ENCODE data around the gene ARRB1. TPM values are rescaled to one million over a fixed set of nuclear protein-coding genes. Genes with fewer than 3 reads are reported as not detected.

The ARRB1 gene
- total RNA-seq, 2 donors from 2014 or later: 41.7 to 128 TPM

DNA sequence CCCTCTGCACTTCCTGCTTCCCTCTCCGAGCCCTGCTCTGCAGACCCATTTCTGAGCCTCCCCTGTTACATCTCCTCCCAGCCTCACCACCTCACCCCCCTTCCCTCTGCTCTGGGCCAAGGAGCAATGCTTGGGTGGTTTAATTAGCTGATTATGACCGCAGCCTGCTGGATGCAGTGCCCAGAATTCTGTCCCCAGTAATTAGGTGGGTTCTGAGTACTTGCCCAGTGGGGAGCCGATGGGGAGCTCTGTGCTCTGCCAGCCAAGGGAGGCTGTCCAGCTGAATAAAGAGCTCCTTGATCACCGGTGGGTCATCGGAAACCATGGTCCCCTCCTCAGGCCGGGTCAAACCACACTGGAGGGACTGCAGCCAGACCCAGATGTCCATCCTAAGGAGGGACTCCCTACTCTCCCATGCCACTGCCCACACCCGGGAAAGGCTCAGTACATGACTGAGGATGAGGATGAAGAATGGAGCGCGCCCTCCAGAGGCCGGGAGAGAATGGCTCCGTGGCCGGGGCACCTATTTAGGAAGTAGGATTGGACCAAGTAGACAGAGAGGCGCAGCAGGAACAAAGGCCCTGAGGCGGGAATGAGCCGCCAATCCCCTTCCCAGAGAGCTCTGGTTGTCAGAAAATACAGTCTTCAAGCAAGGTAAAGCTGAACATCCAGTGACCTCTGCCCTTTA, 9.1 kb downstream of the ARRB1 start:
- H3K27me3 ChIP-seq (ENCODE audit: control insufficient read depth, insufficient read depth, low read length, poor library complexity, severe bottlenecking): no peaks in the 10 kb centered on the region
- peaks cover 45% of the 10 kb centered on the region for H3K36me3 ChIP-seq (ENCODE audit: control insufficient read depth, insufficient read depth, low read length)
- no peaks in the 10 kb centered on the region for H3K27me3 Mint-ChIP-seq (ENCODE audit: insufficient read depth)
- H3K9ac ChIP-seq (ENCODE audit: extremely low read depth, low read length, poor library complexity, severe bottlenecking): no peak overlapping the region
- peaks cover 24% of the 10 kb centered on the region for H3K36me3 Mint-ChIP-seq (ENCODE audit: low read depth)
- H3K4me3 ChIP-seq (ENCODE audit: low read length): no peak overlapping the region
- DNase-seq: peak; percentile 63
- H3K27ac ChIP-seq (ENCODE audit: low read depth, low read length): no peak overlapping the region
- no peaks in the 10 kb centered on the region for H3K9me3 Mint-ChIP-seq
- no peaks in the 10 kb centered on the region for H3K9me3 ChIP-seq (ENCODE audit: control insufficient read depth, low read length)
- no peak overlapping the region for H3K4me3 Mint-ChIP-seq
- peak overlapping the region; percentile 79 for H3K27ac Mint-ChIP-seq
- H3K4me1 ChIP-seq (ENCODE audit: control insufficient read depth, insufficient read depth, low read length): peaks cover 39% of the 10 kb centered on the region
- TF ChIP-seq, protein P1, sequence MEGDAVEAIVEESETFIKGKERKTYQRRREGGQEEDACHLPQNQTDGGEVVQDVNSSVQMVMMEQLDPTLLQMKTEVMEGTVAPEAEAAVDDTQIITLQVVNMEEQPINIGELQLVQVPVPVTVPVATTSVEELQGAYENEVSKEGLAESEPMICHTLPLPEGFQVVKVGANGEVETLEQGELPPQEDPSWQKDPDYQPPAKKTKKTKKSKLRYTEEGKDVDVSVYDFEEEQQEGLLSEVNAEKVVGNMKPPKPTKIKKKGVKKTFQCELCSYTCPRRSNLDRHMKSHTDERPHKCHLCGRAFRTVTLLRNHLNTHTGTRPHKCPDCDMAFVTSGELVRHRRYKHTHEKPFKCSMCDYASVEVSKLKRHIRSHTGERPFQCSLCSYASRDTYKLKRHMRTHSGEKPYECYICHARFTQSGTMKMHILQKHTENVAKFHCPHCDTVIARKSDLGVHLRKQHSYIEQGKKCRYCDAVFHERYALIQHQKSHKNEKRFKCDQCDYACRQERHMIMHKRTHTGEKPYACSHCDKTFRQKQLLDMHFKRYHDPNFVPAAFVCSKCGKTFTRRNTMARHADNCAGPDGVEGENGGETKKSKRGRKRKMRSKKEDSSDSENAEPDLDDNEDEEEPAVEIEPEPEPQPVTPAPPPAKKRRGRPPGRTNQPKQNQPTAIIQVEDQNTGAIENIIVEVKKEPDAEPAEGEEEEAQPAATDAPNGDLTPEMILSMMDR (conservative IDR thresholded peaks at IDR 0.05): peak; percentile 25
- H3K4me1 Mint-ChIP-seq: peaks cover 86% of the 10 kb centered on the region
- WGBS, 2 experiments (ENCODE audit: insufficient coverage in 1 of 2, insufficient read length in 1 of 2): 95 to 96% methylated on average over 14 to 15 of the region's 15 CpGs

DNA sequence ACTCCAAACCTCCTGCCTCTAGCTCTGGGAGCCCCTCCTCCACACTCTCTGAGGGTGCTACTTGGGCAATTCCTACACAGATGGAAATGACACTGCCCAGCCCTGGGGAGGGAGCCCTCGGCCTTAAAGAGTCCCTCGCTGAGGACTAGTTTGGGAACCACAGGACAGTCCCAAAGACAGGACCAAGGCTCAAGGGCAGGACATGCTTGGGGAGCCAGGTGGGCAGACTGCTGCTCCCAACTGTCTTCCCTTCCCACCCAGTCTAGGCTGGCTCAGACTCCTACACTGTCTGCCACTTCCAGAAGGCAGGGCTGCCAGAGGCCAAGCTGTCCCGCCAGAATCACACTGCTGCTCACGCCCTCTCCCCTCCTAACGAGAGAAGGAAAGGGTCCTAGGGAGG, 9.8 kb downstream of the ARRB1 start:
- Mint-ChIP-seq H3K27ac (peak overlapping the region; percentile 79), H3K4me1 (peaks cover 84% of the 10 kb centered on the region)
- 92% methylated on average over 2 to 5 of the region's 5 CpGs for WGBS, 2 experiments (ENCODE audit: insufficient coverage in 1 of 2, insufficient read length in 1 of 2)

DNA sequence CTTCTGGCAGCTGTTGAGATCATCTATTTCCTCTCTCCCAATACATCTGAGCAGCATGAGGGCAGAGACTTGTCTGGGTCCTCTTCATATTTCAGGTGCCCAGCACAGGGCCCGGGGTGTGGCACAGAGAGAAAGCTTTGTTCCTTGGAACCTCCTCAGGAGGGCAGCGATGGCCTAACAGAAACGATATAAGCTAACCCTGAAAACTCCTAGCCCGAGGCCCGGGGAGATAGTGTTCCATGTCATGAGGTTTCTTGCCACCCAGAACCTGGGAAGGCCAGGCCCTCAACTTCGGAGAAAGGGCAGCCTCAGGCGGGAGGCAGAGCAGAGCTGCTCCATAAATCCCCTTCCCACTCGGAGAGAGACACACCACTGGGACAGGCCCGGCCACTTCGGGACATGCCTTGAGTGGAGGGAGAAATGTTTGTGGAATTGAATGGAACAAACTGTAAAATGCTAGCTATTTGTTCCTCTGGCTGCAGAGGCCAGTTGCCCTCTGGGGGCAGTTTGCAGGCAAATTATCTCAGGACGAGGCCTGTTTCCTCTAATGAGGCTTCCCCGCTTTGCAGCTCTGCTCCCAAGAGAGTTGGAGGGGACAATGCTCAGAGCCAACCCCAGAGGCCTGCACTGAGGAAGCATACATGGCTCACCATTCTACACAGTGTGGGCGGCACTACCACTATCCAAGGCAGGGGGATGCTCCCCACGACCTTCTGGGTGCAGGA, 11.6 kb downstream of the ARRB1 start:
- Mint-ChIP-seq H3K27me3 (ENCODE audit: insufficient read depth) (no peaks in the 10 kb centered on the region), H3K4me3 (no peak overlapping the region), H3K36me3 (ENCODE audit: low read depth) (peaks cover 38% of the 10 kb centered on the region), H3K4me1 (peaks cover 81% of the 10 kb centered on the region), H3K9me3 (no peaks in the 10 kb centered on the region), H3K27ac (peak overlapping the region; percentile 86)
- Histone ChIP-seq H3K36me3 (ENCODE audit: control insufficient read depth, insufficient read depth, low read length) (peaks cover 54% of the 10 kb centered on the region), H3K9me3 (ENCODE audit: control insufficient read depth, low read length) (no peaks in the 10 kb centered on the region), H3K4me1 (ENCODE audit: control insufficient read depth, insufficient read depth, low read length) (peaks cover 32% of the 10 kb centered on the region), H3K27me3 (ENCODE audit: control insufficient read depth, insufficient read depth, low read length, poor library complexity, severe bottlenecking) (no peaks in the 10 kb centered on the region), H3K27ac (ENCODE audit: low read depth, low read length) (peak overlapping the region; percentile 60), H3K4me3 (ENCODE audit: low read length) (no peak overlapping the region), H3K9ac (ENCODE audit: extremely low read depth, low read length, poor library complexity, severe bottlenecking) (no peak overlapping the region)
- peak; percentile 67 for DNase-seq
- TF ChIP-seq, protein P1 (conservative IDR thresholded peaks at IDR 0.05): peak; percentile 9
- 77 to 89% methylated on average over 8 to 14 of the region's 14 CpGs for WGBS, 2 experiments (ENCODE audit: insufficient coverage in 1 of 2, insufficient read length in 1 of 2)

More for the DNA sequence above, 9.8 kb downstream of the ARRB1 start:
- no peak overlapping the region for H3K4me3 Mint-ChIP-seq
- TF ChIP-seq, protein P1 (conservative IDR thresholded peaks at IDR 0.05): no peak
- no peaks in the 10 kb centered on the region for H3K9me3 Mint-ChIP-seq
- H3K36me3 Mint-ChIP-seq (ENCODE audit: low read depth): peaks cover 31% of the 10 kb centered on the region
- no peak for DNase-seq
- Histone ChIP-seq H3K27me3 (ENCODE audit: control insufficient read depth, insufficient read depth, low read length, poor library complexity, severe bottlenecking) (no peaks in the 10 kb centered on the region), H3K9me3 (ENCODE audit: control insufficient read depth, low read length) (no peaks in the 10 kb centered on the region), H3K27ac (ENCODE audit: low read depth, low read length) (no peak overlapping the region), H3K36me3 (ENCODE audit: control insufficient read depth, insufficient read depth, low read length) (peaks cover 44% of the 10 kb centered on the region), H3K4me1 (ENCODE audit: control insufficient read depth, insufficient read depth, low read length) (peaks cover 32% of the 10 kb centered on the region), H3K4me3 (ENCODE audit: low read length) (no peak overlapping the region), H3K9ac (ENCODE audit: extremely low read depth, low read length, poor library complexity, severe bottlenecking) (no peak overlapping the region)
- H3K27me3 Mint-ChIP-seq (ENCODE audit: insufficient read depth): no peaks in the 10 kb centered on the region

Measured in endodermal cell (in vitro differentiated cells).